ENCODE measurements around the gene ATXN1.

DNA sequence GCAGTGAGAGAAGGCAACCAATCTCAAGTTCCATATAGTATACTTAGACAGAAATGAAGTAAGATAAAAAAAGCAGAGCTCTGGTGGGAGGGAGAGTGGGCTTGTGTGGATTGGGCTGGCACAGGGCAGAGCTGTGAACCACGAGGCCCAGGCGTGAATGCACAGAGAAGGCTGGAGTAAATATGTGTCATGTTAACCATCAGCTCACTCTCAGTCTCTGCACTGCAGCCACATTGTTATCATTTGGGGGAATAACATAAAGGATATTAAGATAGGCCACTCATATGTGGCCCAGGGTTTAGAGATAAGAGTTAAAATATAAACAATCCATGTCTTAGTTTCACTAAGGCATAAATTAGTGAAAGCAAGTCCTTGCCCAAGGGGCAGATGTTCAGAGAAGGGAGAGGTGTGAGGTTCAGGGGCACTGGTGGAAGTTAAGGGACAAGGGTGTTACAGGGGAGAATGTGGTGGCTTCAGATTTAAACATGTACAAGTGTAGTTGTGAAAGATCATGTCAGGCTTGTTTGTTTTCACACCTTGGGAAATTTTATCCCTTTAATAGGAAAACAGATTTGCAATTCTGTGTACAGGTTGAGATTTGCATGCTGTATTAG is 508.5 kb downstream of the ATXN1 start:
- TF ChIP-seq, protein P1, sequence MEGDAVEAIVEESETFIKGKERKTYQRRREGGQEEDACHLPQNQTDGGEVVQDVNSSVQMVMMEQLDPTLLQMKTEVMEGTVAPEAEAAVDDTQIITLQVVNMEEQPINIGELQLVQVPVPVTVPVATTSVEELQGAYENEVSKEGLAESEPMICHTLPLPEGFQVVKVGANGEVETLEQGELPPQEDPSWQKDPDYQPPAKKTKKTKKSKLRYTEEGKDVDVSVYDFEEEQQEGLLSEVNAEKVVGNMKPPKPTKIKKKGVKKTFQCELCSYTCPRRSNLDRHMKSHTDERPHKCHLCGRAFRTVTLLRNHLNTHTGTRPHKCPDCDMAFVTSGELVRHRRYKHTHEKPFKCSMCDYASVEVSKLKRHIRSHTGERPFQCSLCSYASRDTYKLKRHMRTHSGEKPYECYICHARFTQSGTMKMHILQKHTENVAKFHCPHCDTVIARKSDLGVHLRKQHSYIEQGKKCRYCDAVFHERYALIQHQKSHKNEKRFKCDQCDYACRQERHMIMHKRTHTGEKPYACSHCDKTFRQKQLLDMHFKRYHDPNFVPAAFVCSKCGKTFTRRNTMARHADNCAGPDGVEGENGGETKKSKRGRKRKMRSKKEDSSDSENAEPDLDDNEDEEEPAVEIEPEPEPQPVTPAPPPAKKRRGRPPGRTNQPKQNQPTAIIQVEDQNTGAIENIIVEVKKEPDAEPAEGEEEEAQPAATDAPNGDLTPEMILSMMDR (conservative IDR thresholded peaks at IDR 0.05; ENCODE audit: low read depth, low read length), result no peak
- no peak for TF ChIP-seq EZH2 (IDR thresholded peaks at IDR 0.05; ENCODE audit: borderline replicate concordance, low read depth, low read length, poor library complexity, severe bottlenecking)
